ENCODE measurements around the gene LRIG2.

GRCh38 chr1:113133038-113133437, 60.0 kb downstream of the LRIG2 start:
- TF ChIP-seq CTCF (IDR thresholded peaks at IDR 0.05; ENCODE audit: borderline replicate concordance, extremely low read depth, low read length, poor library complexity, severe bottlenecking), result no peak
- TF ChIP-seq EZH2 (IDR thresholded peaks at IDR 0.05; ENCODE audit: borderline replicate concordance, low read depth, low read length, severe bottlenecking), result no peak

All from DND-41 (cell line).